ENCODE measurements around the gene VWA8.
"Not testable (repeated sequence)": the region's sequence is repeated elsewhere in the genome, so short reads cannot be mapped to it uniquely, and the experiment has no call there.

The VWA8 gene

GRCh38 chr13:41589434-41589833 is 371.5 kb downstream of the VWA8 start:
- no peak for TF ChIP-seq ZNF274 (IDR thresholded peaks at IDR 0.05; ENCODE audit: low read depth, low read length)
- H3K4me3 ChIP-seq (ENCODE audit: low read length) = no peak overlapping the region

GRCh38 chr13:41588899-41589298 is 372.0 kb downstream of the VWA8 start:
- TF ChIP-seq ZNF274 (IDR thresholded peaks at IDR 0.05; ENCODE audit: low read depth, low read length) = no peak
- no peak overlapping the region for H3K4me3 ChIP-seq (ENCODE audit: low read length)

- TF ChIP-seq ZNF274 (IDR thresholded peaks at IDR 0.05; ENCODE audit: low read depth, low read length) = no peak
- no peak overlapping the region for H3K4me3 ChIP-seq (ENCODE audit: low read length)
Measured at GRCh38 chr13:41588448-41588847, 372.5 kb downstream of the VWA8 start.

- no peak overlapping the region for H3K4me3 ChIP-seq (ENCODE audit: low read length)
- no peak for TF ChIP-seq ZNF274 (IDR thresholded peaks at IDR 0.05; ENCODE audit: low read depth, low read length)
Measured at GRCh38 chr13:41587490-41587889, 373.4 kb downstream of the VWA8 start.

GRCh38 chr13:41586216-41586615 is 374.7 kb downstream of the VWA8 start:
- no peak for TF ChIP-seq ZNF274 (IDR thresholded peaks at IDR 0.05; ENCODE audit: low read depth, low read length)
- no peak overlapping the region for H3K4me3 ChIP-seq (ENCODE audit: low read length)

GRCh38 chr13:41582027-41582463 is 378.9 kb downstream of the VWA8 start:
- no peak for TF ChIP-seq ZNF274 (IDR thresholded peaks at IDR 0.05; ENCODE audit: low read depth, low read length)
- no peak overlapping the region for H3K4me3 ChIP-seq (ENCODE audit: low read length)

GRCh38 chr13:41580345-41580744 is 380.6 kb downstream of the VWA8 start:
- no peak for TF ChIP-seq ZNF274 (IDR thresholded peaks at IDR 0.05; ENCODE audit: low read depth, low read length)

GRCh38 chr13:41579881-41580280 is 381.0 kb downstream of the VWA8 start:
- TF ChIP-seq ZNF274 (IDR thresholded peaks at IDR 0.05; ENCODE audit: low read depth, low read length) = no peak
- no peak overlapping the region for H3K4me3 ChIP-seq (ENCODE audit: low read length)

More at GRCh38 chr13:41580345-41580744, 380.6 kb downstream of the VWA8 start:
- H3K4me3 ChIP-seq (ENCODE audit: low read length) = no peak overlapping the region

- no peak overlapping the region for H3K4me3 ChIP-seq (ENCODE audit: low read length)
- TF ChIP-seq ZNF274 (IDR thresholded peaks at IDR 0.05; ENCODE audit: low read depth, low read length) = no peak
Measured at GRCh38 chr13:41579168-41579567, 381.7 kb downstream of the VWA8 start.

- no peak overlapping the region for H3K4me3 ChIP-seq (ENCODE audit: low read length)
- no peak for TF ChIP-seq ZNF274 (IDR thresholded peaks at IDR 0.05; ENCODE audit: low read depth, low read length)
Measured at GRCh38 chr13:41578371-41578770, 382.5 kb downstream of the VWA8 start.

- H3K4me3 ChIP-seq (ENCODE audit: low read length) = no peak overlapping the region
- no peak for TF ChIP-seq ZNF274 (IDR thresholded peaks at IDR 0.05; ENCODE audit: low read depth, low read length)
Measured at GRCh38 chr13:41577436-41577835, 383.5 kb downstream of the VWA8 start.

- H3K4me3 ChIP-seq (ENCODE audit: low read length) = not testable (repeated sequence)
Measured at GRCh38 chr13:41573640-41574039, 387.3 kb downstream of the VWA8 start.

GRCh38 chr13:41571817-41572340 is 389.0 kb downstream of the VWA8 start:
- H3K4me3 ChIP-seq (ENCODE audit: low read length) = not testable (repeated sequence)

GRCh38 chr13:41568972-41569351 is 391.9 kb downstream of the VWA8 start:
- no peak overlapping the region for H3K4me3 ChIP-seq (ENCODE audit: low read length)
- no peak for TF ChIP-seq ZNF274 (IDR thresholded peaks at IDR 0.05; ENCODE audit: low read depth, low read length)

GRCh38 chr13:41568143-41568971 is 392.6 kb downstream of the VWA8 start:
- H3K4me3 ChIP-seq (ENCODE audit: low read length) = no peak overlapping the region
- no peak for TF ChIP-seq ZNF274 (IDR thresholded peaks at IDR 0.05; ENCODE audit: low read depth, low read length)

- TF ChIP-seq ZNF274 (IDR thresholded peaks at IDR 0.05; ENCODE audit: low read depth, low read length) = no peak
- H3K4me3 ChIP-seq (ENCODE audit: low read length) = no peak overlapping the region
Measured at GRCh38 chr13:41567363-41567762, 393.5 kb downstream of the VWA8 start.

Data from GM08714 (cell line).